A673 (cell line): Measurements from ENCODE around the gene ANGPT4. TPM values are rescaled to one million over a fixed set of nuclear protein-coding genes. Genes with fewer than 3 reads are reported as not detected.

ENCODE experiments used
- BruUV-seq: library from RNA; stranded (reverse); fragments of 400-500 nt; replicated peaks from 2 replicates; lab custom pipeline; 2021; lab: Mats Ljungman, UMichigan
- CTCF ChIA-PET: fragments of 300-600 bp; sonication (Branson Sonifier 250); formaldehyde crosslinking; loops from one replicate; lab custom pipeline; 2022; ENCODE audit warnings: antibody characterized with exemption; lab: Charles Lee
- POLR2A ChIA-PET: fragments of 300-600 bp; sonication (Branson Sonifier 250); formaldehyde crosslinking; loops from one replicate; lab custom pipeline; 2022; ENCODE audit warnings: antibody characterized with exemption; ENCODE audit not compliant: low non-redundant PET; lab: Charles Lee
- DNase-seq: peaks from one replicate; pipeline ENCODE4 v3.0.0-alpha.2; 2015; ENCODE audit warnings: low spot score
- H3K27ac ChIP-seq: fragments of 200-600 bp; sonication (generic); 2 replicates; pipeline ENCODE4 v1.5.1; 2016; ENCODE audit warnings: mixed run types, low read depth, mild to moderate bottlenecking, mixed read lengths, antibody characterized with exemption, low read length; ENCODE audit not compliant: poor library complexity, severe bottlenecking
- H3K27me3 ChIP-seq: fragments of 200-600 bp; sonication (generic); replicated peaks from 2 replicates; pipeline ENCODE4 v1.6.1; 2017; ENCODE audit warnings: mixed run types, low read depth, mild to moderate bottlenecking, mixed read lengths, antibody characterized with exemption, low read length; ENCODE audit not compliant: insufficient read depth, poor library complexity
- H3K36me3 ChIP-seq: fragments of 200-600 bp; sonication (generic); 2 replicates; pipeline ENCODE4 v1.6.1; 2016; ENCODE audit warnings: mixed run types, mild to moderate bottlenecking, mixed read lengths, antibody characterized with exemption, low read length; ENCODE audit not compliant: insufficient read depth, poor library complexity, severe bottlenecking
- H3K4me1 ChIP-seq: fragments of 200-600 bp; sonication (generic); 2 replicates; pipeline ENCODE4 v1.6.1; 2017; ENCODE audit warnings: mixed run types, mild to moderate bottlenecking, mixed read lengths, antibody characterized with exemption, low read length; ENCODE audit not compliant: insufficient read depth, poor library complexity, severe bottlenecking
- H3K4me3 ChIP-seq: fragments of 200-600 bp; sonication (generic); 2 replicates; pipeline ENCODE4 v1.5.1; 2016; ENCODE audit warnings: low read depth, mixed run types, mild to moderate bottlenecking, mixed read lengths, low read length; ENCODE audit not compliant: poor library complexity, severe bottlenecking
- H3K9me3 ChIP-seq: fragments of 200-600 bp; sonication (generic); 2 replicates; pipeline ENCODE4 v1.6.1; 2016; ENCODE audit warnings: mixed run types, low read depth, mild to moderate bottlenecking, mixed read lengths, antibody characterized with exemption, low read length; ENCODE audit not compliant: poor library complexity, severe bottlenecking
- CTCF ChIP-seq: fragments of 300-800, 200-600 bp; sonication (generic); conservative IDR thresholded peaks from 2 replicates; pipeline ENCODE4 v1.5.1; 2017; ENCODE audit warnings: low read depth, mild to moderate bottlenecking, antibody characterized with exemption, low read length, moderate library complexity, mixed read lengths
- EZH2 ChIP-seq: fragments of 200-600 bp; sonication (generic); IDR thresholded peaks from 2 replicates; pipeline ENCODE4 v1.6.1; 2017; ENCODE audit warnings: borderline replicate concordance, low read depth, mild to moderate bottlenecking, mixed read lengths, antibody characterized with exemption, low read length; ENCODE audit not compliant: poor library complexity, severe bottlenecking
- intact Hi-C: fragments of 100-400 bp; cut with micrococcal nuclease; formaldehyde crosslinking; loops from one replicate; pipeline ENCODE4 v1.10.0; 2022; ENCODE audit not compliant: unreplicated experiment
- total RNA-seq: library from RNA; stranded (reverse); gene quantifications from 2 replicates; pipeline ENCODE4 v1.2.3, GENCODE V29; 2021

Gene ANGPT4
- total RNA-seq, 1 experiment from 2014 or later = not detected

GRCh38 chr20:924639-925038, 8.5 kb upstream of the ANGPT4 start:
- H3K9me3 ChIP-seq = no peaks in the 10 kb centered on the region
- intact Hi-C loops = no loop called here
- ChIA-PET CTCF (no interaction called here), POLR2A (no interaction called here)
- H3K27ac ChIP-seq = no peak overlapping the region
- H3K4me1 ChIP-seq = no peaks in the 10 kb centered on the region
- H3K27me3 ChIP-seq = peaks cover 8% of the 10 kb centered on the region
- no peaks in the 10 kb centered on the region for H3K36me3 ChIP-seq
- BruUV-seq = no TSS peak
- H3K4me3 ChIP-seq = no peak overlapping the region
- DNase-seq = no peak
- TF ChIP-seq EZH2 (no peak), CTCF (no peak)

- Histone ChIP-seq H3K27me3 (peaks cover 11% of the 10 kb centered on the region), H3K4me1 (no peaks in the 10 kb centered on the region), H3K4me3 (no peak overlapping the region), H3K9me3 (no peaks in the 10 kb centered on the region), H3K36me3 (no peaks in the 10 kb centered on the region), H3K27ac (no peak overlapping the region)
- intact Hi-C loops = no loop called here
- BruUV-seq = no TSS peak
- DNase-seq = no peak
- TF ChIP-seq EZH2 = no peak
- no peak for TF ChIP-seq CTCF
- ChIA-PET POLR2A (no interaction called here), CTCF (no interaction called here)
Measured at GRCh38 chr20:922781-923180, 6.6 kb upstream of the ANGPT4 start.

- no peaks in the 10 kb centered on the region for H3K9me3 ChIP-seq
- intact Hi-C loops = no loop called here
- TF ChIP-seq CTCF = no peak
- TF ChIP-seq EZH2 = no peak
- no peak for DNase-seq
- no peak overlapping the region for H3K27ac ChIP-seq
- no peak overlapping the region for H3K4me3 ChIP-seq
- peaks cover 3% of the 10 kb centered on the region for H3K27me3 ChIP-seq
- BruUV-seq = no TSS peak
- POLR2A ChIA-PET = no interaction called here
- CTCF ChIA-PET = interaction anchor here (0.6 kb wide), 1 partner anchor 275 kb away, joined by 3 read pairs; no protein-coding TSS in a partner anchor
- no peaks in the 10 kb centered on the region for H3K4me1 ChIP-seq
- no peaks in the 10 kb centered on the region for H3K36me3 ChIP-seq
Measured at GRCh38 chr20:921068-921467, 4.9 kb upstream of the ANGPT4 start.
